ENCODE measurements around the gene CDK5R2. TPM values are rescaled to one million over a fixed set of nuclear protein-coding genes. Genes with fewer than 3 reads are reported as not detected.

The CDK5R2 gene
- total RNA-seq, 1 experiment from 2014 or later: 0.44 TPM

- no peak for TF ChIP-seq ELF1 (IDR thresholded peaks at IDR 0.05; ENCODE audit: borderline replicate concordance, low read depth)
- no peak for TF ChIP-seq MAX (IDR thresholded peaks at IDR 0.05)
- no peak for TF ChIP-seq REST (IDR thresholded peaks at IDR 0.05; ENCODE audit: low read depth)
- TF ChIP-seq YY1 (IDR thresholded peaks at IDR 0.05; ENCODE audit: extremely low read depth, insufficient replicate concordance, low read depth, low read length): peak; percentile 43
- TF ChIP-seq EZH2phosphoT487 (IDR thresholded peaks at IDR 0.05; ENCODE audit: borderline replicate concordance): no peak
- TF ChIP-seq ZBTB33 (IDR thresholded peaks at IDR 0.05; ENCODE audit: extremely low read depth, insufficient replicate concordance, low read length): no peak
- TF ChIP-seq POLR2AphosphoS5 (IDR thresholded peaks at IDR 0.05; ENCODE audit: low read depth, low read length): peak; percentile 78
- TF ChIP-seq SP1 (IDR thresholded peaks at IDR 0.05; ENCODE audit: low read depth): no peak
- TF ChIP-seq CBX3 (IDR thresholded peaks at IDR 0.05; ENCODE audit: low read depth): no peak
- peak in 2 of 3 experiments; percentile 89 to 91; a peak in 4 of 6 replicates for TF ChIP-seq CTCF (IDR thresholded peaks at IDR 0.05 in 2 of 3, conservative IDR thresholded peaks at IDR 0.05 in 1 of 3; ENCODE audit: borderline replicate concordance in 1 of 3, insufficient read depth in 1 of 3, low read depth in 2 of 3, low read length in 2 of 3)
- ChIA-PET POLR2A (no interaction called here), CTCF (interaction anchor here (0.6 to 2.8 kb wide), 12 partner anchors 9 to 158 kb away, joined by 3 to 17 read pairs (median 4); no protein-coding TSS in a partner anchor), RAD21 (ENCODE audit: low non-redundant PET in 1 of 2, low total read pairs in 2 of 2, uncharacterized antibody in 2 of 2, unreplicated experiment in 2 of 2) (interaction anchor here in 1 of 2 experiments (1.0 kb wide), 1 partner anchor 159 kb away, joined by 3 read pairs; no protein-coding TSS in a partner anchor)
- H3K9ac ChIP-seq (ENCODE audit: low read length): peak overlapping the region; percentile 60
- no peaks in the 10 kb centered on the region for H4K20me1 ChIP-seq (ENCODE audit: insufficient read depth)
- peaks cover 0 to 23% of the 10 kb centered on the region in 2 experiments; a peak in 3 of 4 replicates for H3K4me1 ChIP-seq (ENCODE audit: control insufficient read depth in 1 of 2, insufficient read depth in 2 of 2, low read length in 2 of 2)
- peak; percentile 94 for ATAC-seq
- no peaks in the 10 kb centered on the region for H3K79me2 ChIP-seq (ENCODE audit: insufficient read depth, low read length)
- H3K27me3 ChIP-seq (ENCODE audit: insufficient read depth, low read length): no peaks in the 10 kb centered on the region
- H3K9me3 ChIP-seq (ENCODE audit: control insufficient read depth in 1 of 2, insufficient read depth in 1 of 2, low read depth in 1 of 2, low read length in 2 of 2): no peaks in the 10 kb centered on the region
- intact Hi-C loops (cut with micrococcal nuclease): loop anchor here (2.0 kb wide), 1 partner anchor 159 kb away; no protein-coding TSS in a partner anchor
- TSS peak; percentile 84 for BruUV-seq (replicated peaks)
- peak; percentile 67 for DNase-seq (ENCODE audit: low read depth, low spot score)
- no peak overlapping the region; the same call in 1 of the 2 replicates for H3K27ac ChIP-seq (ENCODE audit: low read depth, low read length)
- peak overlapping the region; percentile 89 for H3K4me2 ChIP-seq (ENCODE audit: low read length)
- peak overlapping the region; percentile 45 to 57 for H3K4me3 ChIP-seq (replicated peaks in 1 of 2; ENCODE audit: low read depth in 1 of 2, low read length in 2 of 2)
- no peaks in the 10 kb centered on the region for H3K9me2 ChIP-seq (ENCODE audit: insufficient read depth)
- no peaks in the 10 kb centered on the region for H3K36me3 ChIP-seq (ENCODE audit: control insufficient read depth in 1 of 2, insufficient read depth in 2 of 2, low read length in 2 of 2)
- H2AFZ ChIP-seq (ENCODE audit: low read depth, low read length, poor library complexity, severe bottlenecking): peak overlapping the region; percentile 61
Measured at GRCh38 chr2:218995972-218996711, 36.7 kb downstream of the CDK5R2 start.

Measured in HCT116 (cell line).